ENCODE measurements around the gene ALDOC.

The ALDOC gene

GRCh38 chr17:28532050-28532960 lies 44.4 kb downstream of the ALDOC start:
- DNase-seq (ENCODE audit: low read depth in 3 of 3) = no peak

- DNase-seq (ENCODE audit: low read depth in 3 of 3) = no peak
Observed at GRCh38 chr17:28530926-28531325, 45.8 kb downstream of the ALDOC start.

GRCh38 chr17:28530250-28530649 lies 46.4 kb downstream of the ALDOC start:
- no peak for DNase-seq (ENCODE audit: low read depth in 3 of 3)

GRCh38 chr17:28529013-28529400 lies 47.7 kb downstream of the ALDOC start:
- no peak for DNase-seq (ENCODE audit: low read depth in 3 of 3)

- no peak for DNase-seq (ENCODE audit: low read depth in 3 of 3)
Observed at GRCh38 chr17:28528327-28529012, 48.2 kb downstream of the ALDOC start.

- no peak for DNase-seq (ENCODE audit: low read depth in 3 of 3)
Observed at GRCh38 chr17:28527859-28528258, 48.8 kb downstream of the ALDOC start.

GRCh38 chr17:28527181-28527681 lies 49.5 kb downstream of the ALDOC start:
- no peak for DNase-seq (ENCODE audit: low read depth in 3 of 3)

GRCh38 chr17:28526381-28526780 lies 50.3 kb downstream of the ALDOC start:
- DNase-seq (ENCODE audit: low read depth in 3 of 3) = no peak

GRCh38 chr17:28524476-28525424 lies 51.9 kb downstream of the ALDOC start:
- DNase-seq (ENCODE audit: low read depth in 3 of 3) = no peak

- no peak for DNase-seq (ENCODE audit: low read depth in 3 of 3)
Observed at GRCh38 chr17:28523876-28524275, 52.8 kb downstream of the ALDOC start.

- no peak for DNase-seq (ENCODE audit: low read depth in 3 of 3)
Observed at GRCh38 chr17:28523186-28523585, 53.5 kb downstream of the ALDOC start.
